Activated T-cell treated with anti-CD3 and anti-CD28 coated beads for 24 hours (primary cell): ENCODE measurements around the gene FAM149B1.
"Not testable (repeated sequence)": the region's sequence is repeated elsewhere in the genome, so short reads cannot be mapped to it uniquely, and the experiment has no call there.

Experiments
- DNase-seq: peaks from one replicate; pipeline ENCODE4 v3.0.0-alpha.2; 2020; ENCODE audit warnings: low read depth

Gene FAM149B1

DNA sequence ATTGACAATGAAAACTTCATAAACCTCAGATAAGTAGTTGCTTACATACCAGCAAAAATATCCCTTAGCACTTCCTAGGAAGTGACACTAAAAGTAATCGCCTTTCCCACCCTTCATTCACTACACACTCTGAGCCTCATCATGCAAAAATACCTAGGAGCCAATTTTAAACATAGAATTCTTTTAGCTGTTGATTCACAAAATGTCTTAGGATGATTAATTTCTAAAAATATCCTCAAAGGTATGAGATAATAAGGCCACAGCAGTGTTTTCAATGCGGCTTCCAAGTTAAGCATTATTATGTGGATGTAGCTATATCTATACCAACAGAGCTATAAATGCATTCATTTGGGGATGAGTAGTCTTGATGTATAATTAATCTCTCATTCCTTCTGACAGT lies 66.0 kb downstream of the FAM149B1 start:
- no peak for DNase-seq

DNA sequence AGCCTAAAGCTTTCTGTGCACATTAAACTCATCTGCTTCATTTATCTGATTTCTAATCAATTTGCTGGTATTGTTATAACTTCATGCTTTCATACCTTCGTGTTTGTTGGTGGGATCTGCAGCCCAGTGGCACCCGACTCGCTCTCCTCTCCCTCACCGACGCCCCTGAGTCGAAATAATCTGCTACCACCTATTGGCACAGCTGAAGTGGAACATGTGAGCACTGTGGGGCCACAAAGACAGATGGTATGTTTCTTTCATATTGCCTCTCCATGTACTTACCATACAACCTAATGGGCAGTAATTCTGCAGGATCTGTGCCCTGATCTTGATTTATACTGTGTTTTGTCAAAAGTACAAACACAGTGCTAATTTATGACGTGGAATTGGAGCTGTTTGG lies 66.8 kb downstream of the FAM149B1 start:
- no peak for DNase-seq

DNA sequence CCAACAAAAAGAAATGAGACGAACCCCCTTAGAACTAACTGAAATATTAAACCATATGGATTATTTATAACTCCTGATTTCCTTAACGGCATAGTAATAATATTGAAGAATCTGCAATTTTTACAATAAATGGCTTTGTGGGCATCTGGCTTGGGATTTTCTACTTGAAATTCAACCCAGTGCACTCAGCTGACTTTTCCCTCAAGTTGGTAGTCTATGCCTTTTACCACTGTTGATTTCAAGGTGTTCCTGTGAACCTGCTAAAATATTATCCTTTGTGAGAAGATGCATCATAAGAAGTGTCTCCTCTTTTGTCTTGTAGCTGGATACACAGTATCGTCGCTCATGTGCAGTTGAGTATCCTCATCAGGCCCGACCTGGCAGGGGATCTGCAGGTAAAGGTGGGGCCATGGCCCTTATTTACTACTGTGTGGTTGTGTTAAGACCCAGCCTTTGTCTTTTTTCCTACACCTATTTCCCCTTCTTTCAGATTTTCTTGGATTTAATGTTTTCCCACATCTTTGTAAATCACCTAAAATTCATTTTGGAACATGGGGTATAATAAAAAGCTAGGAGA lies 71.2 kb downstream of the FAM149B1 start:
- DNase-seq, result no peak

DNA sequence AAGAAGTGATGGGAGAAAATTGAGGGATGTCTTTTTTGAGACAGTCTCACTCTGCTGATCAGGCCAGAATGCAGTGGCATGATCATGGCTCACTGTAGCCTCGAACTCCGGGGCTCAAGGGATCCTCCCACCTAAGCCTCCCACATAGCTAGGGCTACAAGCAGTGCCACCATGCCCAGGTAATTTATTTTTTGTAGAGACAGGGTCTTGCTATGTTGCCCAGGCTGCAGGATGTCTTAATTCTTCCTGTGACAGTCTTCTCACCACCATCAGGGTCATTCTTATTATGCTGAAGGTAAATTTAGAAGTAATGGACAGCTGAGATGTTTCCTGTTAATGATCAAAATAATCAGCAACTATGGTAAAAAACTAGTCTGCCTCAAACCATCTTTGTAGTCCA lies 72.0 kb downstream of the FAM149B1 start:
- no peak for DNase-seq

DNA sequence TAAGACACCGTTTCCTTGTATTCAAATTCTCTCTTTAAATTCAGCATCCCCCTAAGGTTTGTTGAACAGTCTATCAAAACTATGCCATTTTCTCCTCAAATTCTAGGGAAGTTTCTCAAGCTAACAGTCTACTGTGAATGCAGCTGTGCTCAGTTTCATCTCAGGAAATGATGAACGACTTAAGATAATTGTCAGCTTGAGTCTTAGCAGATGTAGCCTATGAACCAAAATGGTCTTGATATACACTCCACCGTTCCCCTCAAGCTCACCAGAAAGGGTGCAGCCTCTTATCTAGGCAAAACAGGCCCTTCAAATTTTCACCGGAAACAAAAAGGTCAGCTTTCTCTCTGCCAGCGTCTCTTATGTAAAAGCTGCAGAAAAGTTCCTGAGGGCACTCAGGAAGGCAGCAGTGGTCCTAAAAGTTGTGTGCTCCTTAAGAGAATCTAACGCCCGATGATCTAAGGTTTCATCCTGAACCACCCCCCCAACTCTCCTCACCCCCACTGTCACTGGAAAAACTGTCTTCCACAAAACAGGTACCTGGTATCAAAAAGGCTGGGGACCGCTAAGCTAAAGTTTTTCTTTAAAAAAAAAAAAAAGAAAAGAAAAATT lies 77.1 kb downstream of the FAM149B1 start:
- DNase-seq, result no peak

DNA sequence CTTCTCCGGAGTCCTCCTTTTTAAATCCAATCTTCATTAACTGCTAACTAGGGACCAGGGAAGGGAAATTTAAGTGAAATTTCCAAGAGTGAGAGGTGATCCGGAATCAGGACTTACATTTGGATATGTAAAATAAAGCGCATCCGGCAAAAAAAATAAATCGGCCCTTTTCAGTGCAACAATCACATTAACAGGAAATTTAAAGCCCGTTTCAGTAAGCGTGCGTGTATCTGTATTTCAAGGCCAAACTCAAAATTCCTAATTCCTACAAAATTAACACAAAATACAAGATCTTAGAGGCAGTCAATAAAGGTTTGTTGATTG lies 78.4 kb downstream of the FAM149B1 start:
- DNase-seq, result no peak

DNA sequence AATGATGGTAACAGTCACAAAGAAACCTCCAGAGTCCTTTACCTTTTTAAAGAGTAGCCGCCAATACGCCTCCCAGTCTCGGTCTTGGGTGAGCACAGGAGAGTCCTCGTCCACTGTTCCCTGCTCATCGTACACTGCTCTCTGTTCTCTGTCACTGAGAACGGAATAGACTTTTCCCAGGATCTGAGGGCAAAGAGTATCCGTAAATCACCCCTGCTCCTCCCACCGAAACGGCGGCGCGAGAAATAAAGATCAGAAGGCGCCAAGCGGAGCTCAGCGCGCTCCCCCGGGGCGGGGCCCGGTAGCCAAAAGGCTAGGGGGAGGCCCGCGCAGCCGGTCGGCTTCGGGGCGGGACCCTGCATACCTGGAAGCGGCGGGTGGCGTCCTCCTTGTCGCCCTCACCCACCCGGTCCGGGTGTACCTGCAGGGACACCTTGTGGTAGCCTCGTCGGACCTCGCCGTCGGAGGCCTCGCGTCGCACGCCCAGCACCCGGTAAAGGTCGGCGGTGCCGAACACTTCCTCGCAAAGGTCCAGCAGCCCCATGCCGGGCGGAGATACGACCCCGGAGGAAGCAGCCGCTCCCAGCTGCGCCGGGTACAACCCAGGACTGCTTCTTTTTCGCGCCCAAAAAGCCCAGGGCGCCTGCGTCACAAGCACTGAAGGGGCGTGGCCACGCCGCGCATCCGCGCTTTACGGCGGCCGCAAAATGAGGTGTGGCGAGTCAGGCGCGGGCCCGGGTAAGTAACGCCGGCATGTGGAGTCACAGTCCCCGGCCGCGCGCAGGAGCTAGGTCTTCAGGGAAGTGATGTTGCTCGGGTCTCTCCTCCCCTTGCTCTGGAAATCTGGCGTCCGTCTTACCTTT lies 79.0 kb downstream of the FAM149B1 start, which contains the start of gene DNAJC9:
Gene DNAJC9 (minus strand): TSS at position 610 of the 863 bp plus-strand sequence. CDS start 66 bp downstream, at position 544.
- peak; percentile 98 for DNase-seq

DNA sequence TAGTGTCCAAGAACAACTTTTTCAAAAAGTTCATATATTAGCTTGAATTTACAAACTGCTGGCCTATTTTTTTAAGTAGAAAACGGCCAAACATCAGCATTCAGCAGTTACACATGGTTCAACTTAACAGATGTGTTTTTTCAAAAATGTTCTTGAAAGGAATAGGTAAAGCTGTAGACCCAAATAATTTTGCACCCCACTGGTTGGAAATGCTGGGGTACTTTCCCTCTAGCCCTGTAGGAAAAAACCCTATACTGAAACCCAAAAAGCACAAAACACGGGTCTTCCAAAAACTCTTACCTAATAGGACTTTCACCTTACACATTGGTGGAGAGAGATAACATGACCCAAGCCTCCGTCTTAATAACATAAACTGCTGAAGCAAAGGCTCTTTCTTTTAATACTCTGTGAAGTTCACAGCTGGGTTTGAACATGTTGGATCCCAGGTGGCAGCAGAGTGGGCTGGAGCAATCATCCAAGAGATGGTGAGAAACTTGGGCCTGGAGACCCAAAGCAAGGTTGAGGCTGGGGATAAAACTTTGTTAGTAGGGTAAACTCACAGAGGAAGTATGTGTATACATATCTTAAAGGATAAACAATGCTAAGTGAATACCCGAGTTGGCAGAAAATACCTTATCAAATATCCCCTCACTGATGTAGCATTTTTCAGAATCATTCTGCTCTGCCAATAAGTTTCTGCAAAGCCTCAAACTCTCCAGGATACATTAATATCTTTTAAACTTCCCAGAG lies 79.8 kb downstream of the FAM149B1 start:
- DNase-seq, result no peak

DNA sequence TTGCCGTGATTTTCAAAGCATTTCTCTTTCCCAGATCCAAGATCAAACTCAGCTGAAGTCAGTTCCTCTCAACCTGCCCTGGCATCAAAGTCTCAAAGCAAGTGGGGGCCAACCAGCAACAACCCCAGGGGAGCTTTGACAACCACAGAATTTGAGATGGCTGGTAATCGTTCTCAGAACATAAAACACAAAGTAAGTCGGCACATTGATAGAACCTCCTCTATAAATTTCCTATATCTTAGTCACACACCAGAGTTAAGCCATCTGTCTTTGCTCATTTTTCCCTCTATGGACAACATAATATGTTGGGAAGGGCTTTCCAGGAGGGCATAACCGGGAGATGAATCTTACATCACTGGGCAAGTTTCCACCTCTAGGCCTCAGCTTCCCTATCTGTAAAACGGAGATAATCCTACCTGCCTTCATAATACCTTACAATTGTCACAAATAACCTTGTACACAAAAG lies 80.4 kb downstream of the FAM149B1 start:
- no peak for DNase-seq

DNA sequence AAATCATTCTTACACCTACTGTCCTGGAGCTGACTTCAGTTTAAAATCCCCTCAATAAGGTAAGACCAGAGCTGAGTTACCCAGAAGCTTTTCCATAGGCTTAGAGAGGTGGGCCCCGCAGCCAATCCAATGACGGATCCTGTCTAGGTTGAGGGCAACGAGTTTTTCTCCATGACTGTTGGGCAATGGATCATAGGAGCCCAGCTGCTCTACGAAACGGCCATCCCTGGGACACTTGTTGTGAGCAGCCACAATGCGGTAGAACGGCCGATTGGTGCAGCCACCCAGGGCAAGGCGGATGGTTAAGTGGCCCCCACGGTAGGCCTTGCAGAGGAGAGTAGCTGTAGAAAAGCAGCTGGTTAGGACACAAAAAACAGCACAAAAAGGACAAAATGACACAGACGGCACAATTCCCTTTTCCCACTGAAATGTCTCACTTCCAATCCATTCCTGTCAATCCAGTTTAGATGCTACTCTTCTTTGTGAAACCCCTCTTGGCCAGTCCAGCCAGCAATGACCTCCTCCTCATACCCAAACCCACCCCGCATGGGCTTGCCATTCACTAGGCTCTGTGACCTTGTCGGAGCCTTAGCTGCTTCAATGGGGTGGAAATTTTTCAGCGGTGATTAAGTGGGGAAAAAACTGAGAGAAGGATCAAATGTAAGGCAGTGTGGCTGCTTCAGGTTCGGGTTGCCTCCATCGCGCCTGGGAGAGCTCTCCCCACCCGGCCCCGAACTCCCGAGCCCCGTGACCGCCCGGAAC lies 83.9 kb downstream of the FAM149B1 start:
- DNase-seq, result no peak

DNA sequence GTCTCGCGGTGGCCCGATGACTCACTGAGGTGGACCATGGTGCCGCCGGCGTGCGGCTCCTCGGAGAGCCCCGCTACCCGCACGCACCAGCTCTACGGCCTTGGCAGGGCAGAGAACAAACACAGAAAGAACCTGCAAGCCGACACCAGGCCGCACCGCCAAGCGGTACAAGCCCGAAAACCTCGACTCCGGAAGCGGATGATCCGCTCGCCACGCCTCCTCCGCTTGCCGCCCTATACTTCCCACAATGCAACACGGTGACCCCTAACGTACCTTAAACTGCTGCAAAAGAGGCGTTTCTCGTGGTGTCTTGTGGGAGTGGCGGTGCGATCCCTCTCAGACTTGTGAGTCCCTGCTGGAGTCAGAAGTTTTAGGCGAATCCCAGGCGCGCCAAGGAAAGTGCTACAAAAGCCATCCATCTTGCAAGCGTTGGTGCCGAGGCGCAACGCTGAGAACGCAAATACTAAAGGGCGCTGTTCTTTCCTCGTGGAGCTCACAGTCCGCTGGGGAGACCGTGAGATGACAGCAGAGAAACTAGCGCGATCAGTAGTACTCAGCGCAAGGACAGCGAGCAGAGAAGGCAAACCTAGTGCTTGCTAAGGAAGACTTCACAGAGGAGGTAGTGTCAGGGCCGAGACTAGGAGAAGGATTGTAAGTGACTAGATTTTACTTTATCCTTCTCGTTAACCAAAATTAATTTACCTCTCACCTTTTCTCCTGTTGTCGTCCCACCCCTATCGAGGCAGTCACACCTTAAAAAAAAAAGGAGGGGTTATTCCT lies 84.7 kb downstream of the FAM149B1 start, which contains the start of gene MRPS16:
Gene MRPS16 (minus strand): TSS at position 200 of the 780 bp plus-strand sequence. CDS start 162 bp downstream, at position 38.
- DNase-seq, result peak; percentile 92

DNA sequence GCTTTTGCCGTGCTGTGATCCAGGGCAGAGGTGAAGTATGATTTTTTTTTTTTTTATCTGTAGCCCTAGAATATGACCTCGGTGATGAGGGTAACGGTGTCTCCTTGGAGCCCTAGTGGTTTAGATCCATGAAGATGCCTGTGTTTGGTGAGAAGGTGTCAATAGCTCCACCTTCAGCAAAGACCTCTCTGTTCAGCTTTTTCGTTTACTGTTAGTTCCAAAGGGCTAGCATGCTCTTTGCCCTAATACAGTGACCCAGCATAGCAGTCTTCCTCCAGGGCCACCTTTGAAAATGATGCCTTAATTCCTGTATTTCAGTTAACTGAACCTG lies 85.3 kb downstream of the FAM149B1 start:
- no peak for DNase-seq

DNA sequence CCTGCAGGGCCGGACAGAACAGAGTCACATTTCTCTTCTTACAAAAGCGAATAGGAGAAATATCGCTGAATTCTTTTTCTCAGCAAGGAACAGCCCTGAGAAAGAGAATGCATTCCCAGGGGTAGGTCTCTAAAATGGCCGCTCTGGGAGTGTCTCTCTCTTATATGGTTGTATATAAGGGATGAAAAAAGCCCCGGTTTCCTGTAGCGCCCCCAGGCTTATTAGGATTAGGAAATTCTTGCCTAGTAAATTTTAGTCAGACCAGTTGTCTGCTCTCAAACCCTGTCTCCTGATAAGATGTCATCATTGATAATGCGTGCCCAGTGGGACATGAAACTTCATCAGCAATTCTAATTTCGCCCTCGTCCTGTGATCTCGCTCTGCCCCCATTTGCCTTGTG lies 90.7 kb downstream of the FAM149B1 start:
- DNase-seq, result not testable (repeated sequence)

DNA sequence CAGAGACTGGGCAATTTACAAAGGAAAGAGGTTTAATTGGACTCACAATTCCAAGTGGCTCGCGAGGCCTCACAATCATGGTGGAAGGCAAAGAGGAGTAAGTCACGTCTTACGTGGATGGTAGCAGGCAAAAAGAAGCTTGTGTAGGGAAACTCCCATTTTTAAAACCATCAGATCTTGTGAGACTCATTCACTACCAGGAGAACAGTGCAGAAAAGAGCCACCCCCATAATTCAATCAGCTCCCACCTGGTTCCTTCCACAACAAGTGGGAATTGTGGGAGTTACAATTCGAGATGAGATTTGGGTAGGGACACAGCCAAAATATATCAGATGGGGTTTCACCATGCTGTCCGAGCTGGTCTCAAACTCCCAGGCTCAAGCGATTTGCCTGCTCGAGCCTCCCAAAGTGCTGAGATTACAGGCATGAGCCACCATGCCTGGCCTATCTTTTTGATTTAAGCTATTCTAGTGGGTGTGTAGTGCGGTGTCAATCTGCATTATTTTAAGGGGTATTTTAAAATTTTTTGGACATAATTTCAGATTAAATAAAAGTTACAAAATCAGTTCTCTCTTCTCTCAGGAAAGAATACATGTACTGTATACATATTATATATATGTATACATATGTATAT lies 93.6 kb downstream of the FAM149B1 start:
- DNase-seq, result no peak

DNA sequence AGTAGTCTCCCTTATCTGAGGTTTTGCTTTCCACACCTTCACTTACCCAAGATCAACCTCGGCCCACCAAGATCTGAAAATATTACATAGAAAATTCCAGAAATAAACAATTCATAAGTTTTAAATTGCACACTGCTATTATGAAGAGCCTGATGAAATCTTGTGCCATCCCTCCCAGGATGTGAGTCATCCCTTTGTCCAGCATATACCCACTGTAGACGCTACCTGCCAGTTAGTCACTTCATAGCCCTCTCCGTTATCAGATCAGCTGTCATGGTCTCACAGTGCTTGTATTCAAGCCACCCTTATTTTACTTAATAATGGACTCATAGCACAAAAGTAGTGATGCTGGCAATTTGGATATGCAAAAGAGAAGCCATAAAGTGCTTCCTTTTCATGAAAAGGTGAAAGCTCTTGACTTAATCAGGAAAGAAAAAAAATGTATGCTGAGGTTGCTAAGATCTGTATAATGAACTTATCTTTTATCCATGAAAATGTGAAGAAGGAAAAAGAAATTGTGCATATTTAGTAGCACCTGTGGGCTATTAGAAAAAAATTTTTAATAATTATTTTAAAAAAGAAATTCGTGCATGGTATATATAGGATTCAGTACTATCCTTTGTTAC lies 94.3 kb downstream of the FAM149B1 start:
- no peak for DNase-seq

DNA sequence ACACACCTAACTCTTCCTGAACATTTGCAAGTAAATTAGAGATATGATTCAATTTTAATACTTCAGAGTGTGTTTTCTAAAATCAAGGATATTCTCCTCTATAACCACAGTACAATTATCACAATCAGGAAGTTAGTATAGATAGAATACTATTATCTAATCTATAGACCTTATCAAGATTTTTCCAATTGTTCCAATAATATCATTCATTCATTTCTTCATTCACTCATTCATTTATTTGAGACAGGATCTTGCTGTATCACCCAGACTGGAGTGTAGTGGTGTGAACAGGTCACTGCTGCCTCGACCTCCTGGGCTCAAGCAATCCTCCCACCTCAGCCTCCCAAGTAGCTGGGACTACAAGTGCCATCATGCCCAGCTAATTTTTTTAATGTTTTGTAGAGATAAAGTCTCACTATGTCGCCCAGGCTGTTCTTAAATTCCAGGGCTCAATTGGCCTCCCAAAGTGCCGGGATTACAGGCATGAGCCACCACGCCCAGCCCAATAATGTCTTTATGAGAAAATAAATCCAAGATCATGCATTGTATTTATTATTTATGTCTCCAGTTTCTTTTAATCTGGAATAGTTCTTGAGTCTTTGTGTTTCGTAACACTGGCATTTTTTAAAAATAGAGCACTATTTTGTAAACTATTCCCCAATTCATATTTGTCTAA lies 95.1 kb downstream of the FAM149B1 start:
- DNase-seq, result no peak

DNA sequence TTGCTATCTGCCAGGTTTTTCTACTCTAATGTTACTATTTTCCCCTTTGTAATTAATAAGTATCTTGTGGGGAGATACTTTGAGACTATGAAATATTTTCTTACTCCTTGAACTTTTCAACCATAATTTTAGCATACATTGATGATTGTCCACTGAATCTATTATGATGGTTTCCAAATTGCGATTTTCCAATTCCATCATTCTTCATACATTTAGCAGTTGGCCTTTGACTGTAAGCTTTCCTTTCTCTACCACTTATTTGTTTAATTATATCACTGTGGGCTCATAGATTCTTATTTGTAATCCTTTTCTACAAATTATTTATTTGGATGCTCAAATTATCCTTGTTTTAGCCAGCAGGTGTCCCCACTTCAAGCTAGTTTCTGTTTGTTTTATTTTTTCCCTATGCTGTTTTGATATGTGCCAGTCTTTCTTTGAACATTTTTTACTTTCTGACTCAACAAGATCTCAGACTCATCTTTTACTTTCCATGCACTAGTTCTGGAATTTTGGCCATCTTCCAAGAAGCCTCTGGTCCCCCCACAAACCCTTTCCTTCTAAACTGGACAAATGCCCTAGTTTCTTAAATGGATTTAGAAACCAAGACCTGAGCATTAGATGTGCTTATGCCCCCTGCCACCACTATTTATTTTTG lies 95.9 kb downstream of the FAM149B1 start:
- DNase-seq, result no peak

DNA sequence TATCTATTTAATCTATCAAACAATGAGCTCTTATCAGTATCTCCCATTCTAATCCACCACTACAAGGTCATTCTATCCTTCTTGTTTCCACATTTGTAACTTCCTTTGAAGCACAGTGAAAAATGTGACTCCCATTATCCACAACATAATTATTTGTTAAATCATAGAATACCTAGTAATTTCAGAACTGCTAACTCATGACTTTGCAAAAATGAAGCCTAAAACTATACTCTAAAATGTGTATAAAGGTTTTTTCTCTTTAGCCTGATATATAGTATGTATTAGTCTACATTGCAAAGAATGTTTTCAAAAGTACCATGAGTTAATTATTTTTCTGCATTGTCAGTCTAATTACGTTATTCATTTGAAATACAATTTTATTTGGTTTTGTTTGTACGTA lies 96.5 kb downstream of the FAM149B1 start:
- no peak for DNase-seq

DNA sequence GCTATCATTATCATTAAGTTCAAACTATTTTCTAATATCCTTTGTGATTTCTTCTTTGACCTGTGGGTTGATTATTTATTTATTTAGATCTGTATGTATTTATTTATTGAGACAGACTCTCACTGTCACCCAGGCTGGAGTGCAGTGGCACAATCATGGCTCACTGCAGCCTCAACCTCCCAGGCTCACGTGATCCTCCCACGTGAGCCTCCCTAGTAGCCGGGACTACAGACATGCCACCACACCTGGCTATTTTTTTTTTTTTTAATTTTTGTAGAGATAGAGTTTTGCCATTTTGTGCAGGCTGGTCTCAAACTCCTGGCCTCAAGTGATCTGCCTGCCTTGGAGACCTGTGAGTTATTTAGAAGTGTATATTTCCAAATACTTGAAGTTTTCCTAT lies 113.2 kb downstream of the FAM149B1 start:
- DNase-seq, result no peak
